Endodermal cell (in vitro differentiated cells): ENCODE data around the gene TTC9. TPM values are rescaled to one million over a fixed set of nuclear protein-coding genes. Genes with fewer than 3 reads are reported as not detected.

ENCODE experiments used
- DNase-seq: peaks from one replicate; pipeline ENCODE4 v3.0.0-alpha.2; 2017
- H3K27ac ChIP-seq: 2 replicates; pipeline ENCODE4 v1.5.1; 2013; ENCODE audit warnings: mild to moderate bottlenecking, low read depth, low read length, moderate library complexity
- H3K27me3 ChIP-seq: 2 replicates; pipeline ENCODE4 v1.6.1; 2013; ENCODE audit warnings: mild to moderate bottlenecking, low read length, moderate library complexity; ENCODE audit not compliant: insufficient read depth, control insufficient read depth, poor library complexity, severe bottlenecking
- H3K36me3 ChIP-seq: 2 replicates; pipeline ENCODE4 v1.7.0; 2013; ENCODE audit warnings: mild to moderate bottlenecking, low read length, moderate library complexity; ENCODE audit not compliant: control insufficient read depth, insufficient read depth
- H3K4me1 ChIP-seq: one replicate; pipeline ENCODE4 v1.7.0; 2013; ENCODE audit warnings: low read length; ENCODE audit not compliant: control insufficient read depth, insufficient read depth
- H3K4me3 ChIP-seq: 2 replicates; pipeline ENCODE4 v1.5.1; 2013; ENCODE audit warnings: mild to moderate bottlenecking, low read length, moderate library complexity
- H3K9ac ChIP-seq: 2 replicates; pipeline ENCODE4 v1.6.1; 2013; ENCODE audit warnings: mild to moderate bottlenecking, low read length, moderate library complexity; ENCODE audit not compliant: poor library complexity, severe bottlenecking; ENCODE audit errors: extremely low read depth
- H3K9me3 ChIP-seq: 2 replicates; pipeline ENCODE4 v1.6.1; 2013; ENCODE audit warnings: mild to moderate bottlenecking, low read length, moderate library complexity; ENCODE audit not compliant: control insufficient read depth
- H3K27ac Mint-ChIP-seq: 2 replicates; pipeline ENCODE4 v1.8.0; 2020; ENCODE audit warnings: mixed read lengths
- H3K27me3 Mint-ChIP-seq: 2 replicates; pipeline ENCODE4 v1.8.0; 2021; ENCODE audit warnings: mild to moderate bottlenecking, mixed read lengths; ENCODE audit not compliant: insufficient read depth
- H3K36me3 Mint-ChIP-seq: 2 replicates; pipeline ENCODE4 v1.8.0; 2020; ENCODE audit warnings: low read depth, mixed read lengths
- H3K4me1 Mint-ChIP-seq: 2 replicates; pipeline ENCODE4 v1.8.0; 2020; ENCODE audit warnings: mixed read lengths
- H3K4me3 Mint-ChIP-seq: 2 replicates; pipeline ENCODE4 v1.8.0; 2020; ENCODE audit warnings: mild to moderate bottlenecking, moderate library complexity, mixed read lengths
- H3K9me3 Mint-ChIP-seq: 2 replicates; pipeline ENCODE4 v1.8.0; 2020; ENCODE audit warnings: mild to moderate bottlenecking, mixed read lengths
- WGBS, 2 experiments: methylation state at CpG; one replicate each; pipeline versions ENCODE4 v1.1.5 to v1.1.7; 2013; ENCODE audit warnings: missing lambda C conversion rate in 2 of 2, mixed read lengths in 1 of 2; ENCODE audit not compliant: insufficient coverage in 1 of 2, insufficient read length in 1 of 2; 5-methylcytosine and 5-hydroxymethylcytosine counted together
- total RNA-seq, 2 donors: library from RNA; stranded (reverse); fragmentation: NEBNext Ultra II Directional in 1 of 2; extraction: Animal tissue kit (Norgen Biotek cat#: 25700) in 1 of 2; gene quantifications; 2 replicates in 1 of 2; 3 replicates in 1 of 2; pipeline ENCODE4 v1.2.1, GENCODE V29; 2021
- TF ChIP-seq, protein P1 (sequence below): fragments of 200-600 bp; sonication (generic); conservative IDR thresholded peaks from 2 replicates; pipeline ENCODE4 v1.5.0; 2021; ENCODE audit warnings: antibody characterized with exemption, mild to moderate bottlenecking

Gene TTC9
- total RNA-seq, 2 donors from 2014 or later, result 9.4 to 11.6 TPM

DNA sequence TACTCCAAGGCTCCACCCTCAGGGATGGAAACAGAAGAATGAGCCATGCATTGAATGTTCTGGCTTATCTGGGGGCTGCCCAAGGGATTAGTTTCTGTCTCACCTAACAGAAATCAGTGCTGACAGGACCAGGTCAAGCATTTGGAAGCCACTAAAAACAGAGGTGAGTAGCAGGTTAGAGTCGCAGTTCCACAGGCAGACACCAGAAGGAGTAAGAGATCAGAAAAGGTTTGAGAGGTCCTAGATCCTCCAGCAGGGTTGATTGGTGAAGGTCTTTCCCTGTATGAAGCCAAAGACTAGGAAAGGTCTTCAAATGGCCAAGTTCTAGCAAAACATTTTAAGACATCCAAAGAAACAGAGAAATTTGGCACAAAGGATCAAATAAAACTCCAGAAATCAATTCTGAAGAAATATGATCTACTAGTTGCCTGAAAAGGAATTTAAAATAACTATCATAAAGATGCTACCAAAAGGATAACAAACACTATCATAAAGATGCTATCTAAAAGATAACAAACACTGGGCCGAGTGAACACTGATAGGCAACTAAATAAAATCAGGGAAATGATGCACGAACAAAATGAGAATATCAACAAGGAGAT is 19.5 kb upstream of the TTC9 start:
- H3K9me3 Mint-ChIP-seq, result peaks cover 27% of the 10 kb centered on the region
- no peaks in the 10 kb centered on the region for H3K27me3 ChIP-seq
- TF ChIP-seq, protein P1, sequence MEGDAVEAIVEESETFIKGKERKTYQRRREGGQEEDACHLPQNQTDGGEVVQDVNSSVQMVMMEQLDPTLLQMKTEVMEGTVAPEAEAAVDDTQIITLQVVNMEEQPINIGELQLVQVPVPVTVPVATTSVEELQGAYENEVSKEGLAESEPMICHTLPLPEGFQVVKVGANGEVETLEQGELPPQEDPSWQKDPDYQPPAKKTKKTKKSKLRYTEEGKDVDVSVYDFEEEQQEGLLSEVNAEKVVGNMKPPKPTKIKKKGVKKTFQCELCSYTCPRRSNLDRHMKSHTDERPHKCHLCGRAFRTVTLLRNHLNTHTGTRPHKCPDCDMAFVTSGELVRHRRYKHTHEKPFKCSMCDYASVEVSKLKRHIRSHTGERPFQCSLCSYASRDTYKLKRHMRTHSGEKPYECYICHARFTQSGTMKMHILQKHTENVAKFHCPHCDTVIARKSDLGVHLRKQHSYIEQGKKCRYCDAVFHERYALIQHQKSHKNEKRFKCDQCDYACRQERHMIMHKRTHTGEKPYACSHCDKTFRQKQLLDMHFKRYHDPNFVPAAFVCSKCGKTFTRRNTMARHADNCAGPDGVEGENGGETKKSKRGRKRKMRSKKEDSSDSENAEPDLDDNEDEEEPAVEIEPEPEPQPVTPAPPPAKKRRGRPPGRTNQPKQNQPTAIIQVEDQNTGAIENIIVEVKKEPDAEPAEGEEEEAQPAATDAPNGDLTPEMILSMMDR, result peak; percentile 87

DNA sequence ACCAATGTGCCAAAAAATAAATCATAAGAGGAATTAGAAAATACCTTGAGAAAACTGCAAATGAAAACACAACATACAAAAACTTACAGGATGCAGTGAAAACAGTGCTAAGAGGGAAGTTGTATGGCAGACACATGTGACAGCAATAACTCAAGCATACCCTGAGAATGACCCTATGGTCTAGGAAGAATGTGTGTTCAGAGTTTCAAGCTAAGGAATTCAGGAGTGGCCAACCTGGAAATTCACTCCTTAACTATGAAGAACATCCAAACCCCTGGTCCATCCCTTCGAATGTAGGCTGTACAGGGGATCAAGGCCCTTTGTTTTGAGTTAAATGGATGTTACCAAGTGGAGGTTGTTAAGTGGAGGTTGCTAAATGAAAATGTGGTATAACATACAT is 16.7 kb upstream of the TTC9 start:
- H3K27ac Mint-ChIP-seq, result no peak overlapping the region
- Histone ChIP-seq H3K27ac (no peak overlapping the region), H3K9ac (no peak overlapping the region), H3K36me3 (no peaks in the 10 kb centered on the region), H3K4me3 (no peak overlapping the region), H3K27me3 (no peaks in the 10 kb centered on the region), H3K4me1 (peaks cover 2% of the 10 kb centered on the region), H3K9me3 (peaks cover 55% of the 10 kb centered on the region)
- 95% methylated on average over 1 of the region's 1 CpG; no CpG with 5 or more reads in 1 of the 2 experiments for WGBS, 2 experiments
- H3K4me3 Mint-ChIP-seq, result no peak overlapping the region
- H3K4me1 Mint-ChIP-seq, result peaks cover 9% of the 10 kb centered on the region
- DNase-seq, result no peak
- H3K27me3 Mint-ChIP-seq, result no peaks in the 10 kb centered on the region
- peaks cover 12% of the 10 kb centered on the region for H3K36me3 Mint-ChIP-seq
- TF ChIP-seq, protein P1, result no peak
- peaks cover 34% of the 10 kb centered on the region for H3K9me3 Mint-ChIP-seq

More for the DNA sequence above, 19.5 kb upstream of the TTC9 start:
- Histone ChIP-seq H3K4me1 (peaks cover 12% of the 10 kb centered on the region), H3K27ac (no peak overlapping the region), H3K9me3 (peaks cover 40% of the 10 kb centered on the region), H3K9ac (no peak overlapping the region), H3K36me3 (no peaks in the 10 kb centered on the region), H3K4me3 (peak overlapping the region; percentile 16)
- Mint-ChIP-seq H3K36me3 (peaks cover 8% of the 10 kb centered on the region), H3K4me1 (peaks cover 28% of the 10 kb centered on the region), H3K27me3 (no peaks in the 10 kb centered on the region), H3K4me3 (no peak overlapping the region), H3K27ac (no peak overlapping the region)
- DNase-seq, result peak; percentile 91
- WGBS, 2 experiments, result 0 to 58% methylated on average over 1 to 3 of the region's 3 CpGs

DNA sequence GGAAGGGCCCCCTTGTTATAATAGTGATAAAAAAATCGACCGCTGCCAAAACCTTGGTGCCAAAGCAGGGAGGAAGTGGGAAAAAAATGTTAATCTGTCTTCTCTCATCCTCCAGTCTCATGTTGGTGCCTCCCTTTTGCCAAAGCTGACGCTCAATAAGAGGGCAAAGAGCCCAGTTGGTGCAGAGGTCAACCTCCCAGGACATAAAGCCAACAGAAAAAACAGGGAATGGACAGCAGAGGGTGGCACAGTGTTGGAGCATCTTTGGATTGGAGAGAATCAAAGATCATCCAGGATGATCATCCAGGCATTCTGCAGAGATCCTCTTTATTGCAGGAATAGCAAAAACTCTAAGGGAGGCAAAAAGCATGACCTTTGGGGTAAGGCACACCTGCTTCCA is 9.8 kb upstream of the TTC9 start:
- Histone ChIP-seq H3K27me3 (no peaks in the 10 kb centered on the region), H3K36me3 (no peaks in the 10 kb centered on the region), H3K9ac (no peak overlapping the region), H3K4me3 (no peak overlapping the region), H3K9me3 (peaks cover 27% of the 10 kb centered on the region), H3K4me1 (no peaks in the 10 kb centered on the region), H3K27ac (no peak overlapping the region)
- Mint-ChIP-seq H3K4me1 (no peaks in the 10 kb centered on the region), H3K27me3 (no peaks in the 10 kb centered on the region), H3K27ac (no peak overlapping the region), H3K9me3 (peaks cover 21% of the 10 kb centered on the region), H3K36me3 (peaks cover 6% of the 10 kb centered on the region), H3K4me3 (no peak overlapping the region)
- TF ChIP-seq, protein P1, result no peak
- no peak for DNase-seq
- WGBS, 2 experiments, result 94% methylated on average over 3 of the region's 3 CpGs; no CpG with 5 or more reads in 1 of the 2 experiments
